ENCODE measurements around the gene ARID3A. TPM values are rescaled to one million over a fixed set of nuclear protein-coding genes. Genes with fewer than 3 reads are reported as not detected.

Gene ARID3A
- total RNA-seq, 1 donor from 2014 or later = 106 TPM

DNA sequence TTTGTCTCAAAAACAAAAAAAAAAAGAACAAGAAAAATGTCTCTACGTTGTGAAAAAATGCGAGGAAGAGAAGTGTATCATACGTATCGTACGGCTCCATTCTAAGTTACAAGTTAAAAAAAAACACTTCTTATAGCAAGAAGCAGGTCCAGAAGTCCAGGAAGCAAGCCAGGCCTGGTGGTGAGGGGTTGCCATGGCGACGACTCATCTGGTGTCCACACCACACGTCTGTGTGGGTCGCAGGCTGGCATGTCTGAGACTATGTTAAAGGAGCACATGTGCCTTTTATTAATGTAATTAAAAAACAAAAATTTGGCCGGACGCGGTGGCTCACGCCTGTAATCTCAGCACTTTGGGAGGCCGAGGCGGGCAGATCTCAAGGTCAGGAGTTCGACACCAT is 38.8 kb upstream of the ARID3A start:
- H3K36me3 ChIP-seq (ENCODE audit: insufficient read depth, low read length) = peaks cover 3% of the 10 kb centered on the region
- H3K27me3 ChIP-seq (ENCODE audit: insufficient read depth, low read length) = no peaks in the 10 kb centered on the region

DNA sequence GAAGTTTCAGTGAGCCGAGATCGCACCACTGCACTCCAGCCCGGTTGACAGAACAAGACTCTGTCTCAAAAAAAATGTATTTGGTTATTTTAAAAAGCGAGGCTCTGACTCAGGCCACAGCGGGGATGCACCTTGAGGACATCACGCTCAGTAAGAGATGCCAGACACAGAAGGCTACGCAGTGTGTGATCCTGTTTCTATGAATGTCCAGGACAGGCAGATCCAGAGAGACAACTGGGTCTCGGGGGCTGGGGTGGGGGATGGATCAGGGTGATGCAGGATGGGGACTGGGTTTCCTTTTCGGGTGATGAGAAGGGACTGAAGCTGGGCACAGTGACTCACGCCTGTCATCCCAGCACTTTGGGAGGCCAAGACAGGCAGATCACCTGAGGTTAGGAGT is 38.2 kb upstream of the ARID3A start:
- Mint-ChIP-seq H3K4me3 (ENCODE audit: unreplicated experiment) (no peak overlapping the region), H3K4me1 (ENCODE audit: low read depth, unreplicated experiment) (no peaks in the 10 kb centered on the region), H3K27me3 (ENCODE audit: low read depth, unreplicated experiment) (no peaks in the 10 kb centered on the region), H3K27ac (ENCODE audit: unreplicated experiment) (no peak overlapping the region), H3K9me3 (ENCODE audit: unreplicated experiment) (no peaks in the 10 kb centered on the region), H3K36me3 (ENCODE audit: low read depth, unreplicated experiment) (peaks cover 7% of the 10 kb centered on the region)
- no peak overlapping the region for H2AFZ ChIP-seq (ENCODE audit: low read depth, low read length)
- DNase-seq (ENCODE audit: low read depth) (no peak), FAIRE-seq (no peak)
- TF ChIP-seq, protein P1, sequence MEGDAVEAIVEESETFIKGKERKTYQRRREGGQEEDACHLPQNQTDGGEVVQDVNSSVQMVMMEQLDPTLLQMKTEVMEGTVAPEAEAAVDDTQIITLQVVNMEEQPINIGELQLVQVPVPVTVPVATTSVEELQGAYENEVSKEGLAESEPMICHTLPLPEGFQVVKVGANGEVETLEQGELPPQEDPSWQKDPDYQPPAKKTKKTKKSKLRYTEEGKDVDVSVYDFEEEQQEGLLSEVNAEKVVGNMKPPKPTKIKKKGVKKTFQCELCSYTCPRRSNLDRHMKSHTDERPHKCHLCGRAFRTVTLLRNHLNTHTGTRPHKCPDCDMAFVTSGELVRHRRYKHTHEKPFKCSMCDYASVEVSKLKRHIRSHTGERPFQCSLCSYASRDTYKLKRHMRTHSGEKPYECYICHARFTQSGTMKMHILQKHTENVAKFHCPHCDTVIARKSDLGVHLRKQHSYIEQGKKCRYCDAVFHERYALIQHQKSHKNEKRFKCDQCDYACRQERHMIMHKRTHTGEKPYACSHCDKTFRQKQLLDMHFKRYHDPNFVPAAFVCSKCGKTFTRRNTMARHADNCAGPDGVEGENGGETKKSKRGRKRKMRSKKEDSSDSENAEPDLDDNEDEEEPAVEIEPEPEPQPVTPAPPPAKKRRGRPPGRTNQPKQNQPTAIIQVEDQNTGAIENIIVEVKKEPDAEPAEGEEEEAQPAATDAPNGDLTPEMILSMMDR (IDR thresholded peaks at IDR 0.05; ENCODE audit: insufficient read depth, low read depth, low read length) = no peak
- TF ChIP-seq EZH2 (IDR thresholded peaks at IDR 0.05; ENCODE audit: insufficient read depth, low read length) = no peak
- H3K9ac ChIP-seq (ENCODE audit: low read length) = no peak overlapping the region
- H4K20me1 ChIP-seq (ENCODE audit: insufficient read depth, low read length) = peaks cover 2% of the 10 kb centered on the region
- no peaks in the 10 kb centered on the region for H3K4me1 ChIP-seq (ENCODE audit: insufficient read depth, low read length)
- H3K9me3 ChIP-seq (ENCODE audit: insufficient read depth, low read depth, low read length) = no peaks in the 10 kb centered on the region
- H3K36me3 ChIP-seq (ENCODE audit: insufficient read depth, low read length) = peaks cover 2% of the 10 kb centered on the region
- peaks cover 23% of the 10 kb centered on the region for H3K79me2 ChIP-seq (ENCODE audit: insufficient read depth, low read length)
- H3K27ac ChIP-seq (ENCODE audit: low read depth, low read length) = no peak overlapping the region
- H3K4me2 ChIP-seq (ENCODE audit: low read length) = no peak overlapping the region
- H3K4me3 ChIP-seq (ENCODE audit: insufficient read depth, low read depth, low read length) = no peak overlapping the region
- H3K27me3 ChIP-seq (ENCODE audit: insufficient read depth, low read length) = no peaks in the 10 kb centered on the region

More for the DNA sequence above, 38.8 kb upstream of the ARID3A start:
- H3K9ac ChIP-seq (ENCODE audit: low read length) = no peak overlapping the region
- H4K20me1 ChIP-seq (ENCODE audit: insufficient read depth, low read length) = peaks cover 7% of the 10 kb centered on the region
- H3K27me3 Mint-ChIP-seq (ENCODE audit: low read depth, unreplicated experiment) = no peaks in the 10 kb centered on the region
- H3K9me3 Mint-ChIP-seq (ENCODE audit: unreplicated experiment) = no peaks in the 10 kb centered on the region
- no peaks in the 10 kb centered on the region for H3K4me1 Mint-ChIP-seq (ENCODE audit: low read depth, unreplicated experiment)
- H3K79me2 ChIP-seq (ENCODE audit: insufficient read depth, low read length) = peaks cover 18% of the 10 kb centered on the region
- no peak overlapping the region for H3K27ac Mint-ChIP-seq (ENCODE audit: unreplicated experiment)
- DNase-seq (ENCODE audit: low read depth) = peak; percentile 64
- H3K4me1 ChIP-seq (ENCODE audit: insufficient read depth, low read length) = no peaks in the 10 kb centered on the region
- no peaks in the 10 kb centered on the region for H3K9me3 ChIP-seq (ENCODE audit: insufficient read depth, low read depth, low read length)
- no peak overlapping the region for H3K27ac ChIP-seq (ENCODE audit: low read depth, low read length)
- TF ChIP-seq EZH2 (IDR thresholded peaks at IDR 0.05; ENCODE audit: insufficient read depth, low read length) = no peak
- TF ChIP-seq, protein P1 (IDR thresholded peaks at IDR 0.05; ENCODE audit: insufficient read depth, low read depth, low read length) = no peak
- no peak overlapping the region for H2AFZ ChIP-seq (ENCODE audit: low read depth, low read length)
- FAIRE-seq = no peak
- H3K4me2 ChIP-seq (ENCODE audit: low read length) = no peak overlapping the region
- H3K36me3 Mint-ChIP-seq (ENCODE audit: low read depth, unreplicated experiment) = peaks cover 8% of the 10 kb centered on the region
- no peak overlapping the region for H3K4me3 ChIP-seq (ENCODE audit: insufficient read depth, low read depth, low read length)
- H3K4me3 Mint-ChIP-seq (ENCODE audit: unreplicated experiment) = no peak overlapping the region

DNA sequence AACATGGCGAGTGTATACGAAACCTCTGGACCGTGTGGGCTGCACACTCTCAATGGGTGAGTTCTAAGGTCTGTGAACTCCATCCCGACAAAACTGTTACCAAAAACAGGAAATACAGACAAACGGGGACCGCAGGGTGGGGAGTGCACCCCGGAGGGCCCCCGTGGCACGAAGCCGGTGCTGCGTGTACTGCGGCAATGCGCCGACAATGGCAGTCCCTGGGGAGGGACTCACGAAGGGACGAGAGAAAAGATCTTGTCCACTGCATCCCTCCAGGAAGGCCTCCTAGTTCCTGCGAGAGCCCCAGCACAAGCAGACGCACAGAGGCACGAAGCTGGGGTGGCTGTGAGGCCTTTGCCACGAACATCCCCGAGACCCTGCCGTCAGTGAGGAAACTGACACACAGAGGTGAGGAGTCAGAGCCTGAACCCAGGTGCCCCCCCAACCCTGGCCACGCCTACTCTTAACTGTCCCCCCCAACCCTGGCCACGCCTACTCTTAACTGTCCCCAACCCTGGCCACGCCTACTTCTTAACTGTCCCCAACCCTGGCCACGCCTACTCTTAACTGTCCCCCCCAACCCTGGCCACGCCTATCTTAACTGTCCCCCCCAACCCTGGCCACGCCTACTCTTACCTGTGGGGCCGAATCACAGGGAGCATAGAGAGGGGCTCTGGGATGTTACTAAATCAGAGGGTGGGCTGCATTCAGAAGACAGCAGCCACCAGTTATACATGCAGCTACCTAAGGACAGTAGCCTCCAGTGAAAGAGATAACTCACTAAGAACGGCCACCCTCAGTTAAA is 37.1 kb upstream of the ARID3A start:
- no peaks in the 10 kb centered on the region for H3K4me1 Mint-ChIP-seq (ENCODE audit: low read depth, unreplicated experiment)

More for the DNA sequence above, 37.1 kb upstream of the ARID3A start:
- Histone ChIP-seq H2AFZ (ENCODE audit: low read depth, low read length) (no peak overlapping the region), H3K36me3 (ENCODE audit: insufficient read depth, low read length) (no peaks in the 10 kb centered on the region), H3K4me1 (ENCODE audit: insufficient read depth, low read length) (no peaks in the 10 kb centered on the region), H3K4me3 (ENCODE audit: insufficient read depth, low read depth, low read length) (no peak overlapping the region), H3K9me3 (ENCODE audit: insufficient read depth, low read depth, low read length) (no peaks in the 10 kb centered on the region), H4K20me1 (ENCODE audit: insufficient read depth, low read length) (no peaks in the 10 kb centered on the region), H3K9ac (ENCODE audit: low read length) (no peak overlapping the region), H3K79me2 (ENCODE audit: insufficient read depth, low read length) (peaks cover 23% of the 10 kb centered on the region), H3K4me2 (ENCODE audit: low read length) (no peak overlapping the region), H3K27me3 (ENCODE audit: insufficient read depth, low read length) (no peaks in the 10 kb centered on the region), H3K27ac (ENCODE audit: low read depth, low read length) (no peak overlapping the region)
- FAIRE-seq = no peak
- Mint-ChIP-seq H3K27ac (ENCODE audit: unreplicated experiment) (no peak overlapping the region), H3K4me3 (ENCODE audit: unreplicated experiment) (no peak overlapping the region), H3K27me3 (ENCODE audit: low read depth, unreplicated experiment) (no peaks in the 10 kb centered on the region), H3K36me3 (ENCODE audit: low read depth, unreplicated experiment) (peaks cover 11% of the 10 kb centered on the region), H3K9me3 (ENCODE audit: unreplicated experiment) (no peaks in the 10 kb centered on the region)
- TF ChIP-seq, protein P1 (IDR thresholded peaks at IDR 0.05; ENCODE audit: insufficient read depth, low read depth, low read length) = no peak
- no peak for TF ChIP-seq EZH2 (IDR thresholded peaks at IDR 0.05; ENCODE audit: insufficient read depth, low read length)
- DNase-seq (ENCODE audit: low read depth) = no peak

All from astrocyte (in vitro differentiated cells and primary cell).